HG03060 (cell line): ENCODE data around the gene NKAIN2.
A peak's percentile ranks its signal among the peaks of the same experiment; 100 is the strongest.
"Not testable (repeated sequence)": the region's sequence is repeated elsewhere in the genome, so short reads cannot be mapped to it uniquely, and the experiment has no call there.

ENCODE experiments used
- ATAC-seq: cut with Tn5 transposase; IDR thresholded peaks from one replicate; pipeline ENCODE4 v1.9.1; 2021; ENCODE audit warnings: low read depth, moderate number of reproducible peaks; ENCODE audit not compliant: unreplicated experiment

The NKAIN2 gene

DNA sequence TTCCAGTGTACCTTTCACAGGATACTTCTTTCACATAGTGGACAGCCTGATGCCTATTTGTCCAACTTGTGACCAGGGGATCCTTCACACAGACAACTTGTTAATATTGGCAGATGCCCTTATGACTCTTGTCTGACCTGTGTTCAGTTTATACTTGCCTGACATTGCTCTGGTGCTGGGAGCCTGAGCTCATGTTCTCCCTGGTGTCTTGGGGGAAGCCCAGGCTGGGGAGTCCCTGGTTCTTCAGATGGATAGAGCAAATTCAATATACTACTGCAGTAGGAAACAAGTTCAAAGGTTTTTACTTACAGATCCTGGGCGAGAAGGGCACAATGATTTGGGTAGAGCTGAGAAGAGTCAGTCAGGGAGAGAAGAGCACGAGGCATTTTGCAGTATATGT is 76.1 kb downstream of the NKAIN2 start:
- ATAC-seq, result no peak

- ATAC-seq, result no peak
Observed at GRCh38 chr6:123888771-123889513, 85.3 kb downstream of the NKAIN2 start.

- no peak for ATAC-seq
Observed at GRCh38 chr6:123895346-123895745, 91.7 kb downstream of the NKAIN2 start.

DNA sequence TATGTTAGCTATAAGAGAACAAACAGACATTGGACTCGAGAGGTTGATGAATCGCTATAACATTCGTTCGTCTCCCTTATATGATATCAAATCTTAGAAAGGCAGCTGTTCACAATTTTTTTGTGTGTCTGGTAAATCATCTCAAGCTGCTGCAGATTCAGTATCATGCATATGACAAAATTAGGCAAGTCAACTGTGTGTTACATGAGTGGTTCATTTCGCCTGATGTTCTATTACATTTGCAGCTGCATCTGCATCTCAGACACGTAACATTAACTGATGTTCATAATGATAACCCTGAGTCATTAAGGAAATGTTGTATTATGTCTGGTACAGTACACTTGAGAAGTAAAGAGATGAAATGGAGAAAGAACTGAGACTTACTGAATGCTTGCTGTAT is 92.1 kb downstream of the NKAIN2 start:
- ATAC-seq, result no peak

DNA sequence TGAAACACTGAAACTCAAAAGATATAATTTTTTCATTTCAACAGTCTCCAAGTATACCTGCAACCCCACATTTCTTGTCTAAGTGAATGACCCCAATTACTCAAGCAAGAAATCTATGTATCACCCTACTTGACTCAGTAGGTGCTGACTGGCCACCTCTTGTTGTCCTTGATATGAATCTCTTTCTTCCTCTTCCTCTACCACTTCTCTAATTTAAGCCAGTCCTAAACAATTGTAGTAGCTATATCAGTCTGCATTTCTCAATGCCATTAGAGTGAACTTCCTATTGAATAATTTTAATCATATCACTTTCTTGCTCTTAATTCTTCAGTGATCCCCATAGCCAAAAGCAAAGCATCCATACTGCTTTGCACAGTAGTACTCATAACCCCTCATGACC is 93.2 kb downstream of the NKAIN2 start:
- no peak for ATAC-seq

GRCh38 chr6:123897965-123898364 is 94.3 kb downstream of the NKAIN2 start:
- ATAC-seq, result no peak

- ATAC-seq, result no peak
Observed at GRCh38 chr6:123898665-123899064, 95.0 kb downstream of the NKAIN2 start.

- no peak for ATAC-seq
Observed at GRCh38 chr6:123899745-123900144, 96.1 kb downstream of the NKAIN2 start.

GRCh38 chr6:123901436-123901835 is 97.8 kb downstream of the NKAIN2 start:
- ATAC-seq, result no peak

- ATAC-seq, result no peak
Observed at GRCh38 chr6:123902738-123903313, 99.2 kb downstream of the NKAIN2 start.

- ATAC-seq, result no peak
Observed at GRCh38 chr6:123904228-123904627, 100.6 kb downstream of the NKAIN2 start.

DNA sequence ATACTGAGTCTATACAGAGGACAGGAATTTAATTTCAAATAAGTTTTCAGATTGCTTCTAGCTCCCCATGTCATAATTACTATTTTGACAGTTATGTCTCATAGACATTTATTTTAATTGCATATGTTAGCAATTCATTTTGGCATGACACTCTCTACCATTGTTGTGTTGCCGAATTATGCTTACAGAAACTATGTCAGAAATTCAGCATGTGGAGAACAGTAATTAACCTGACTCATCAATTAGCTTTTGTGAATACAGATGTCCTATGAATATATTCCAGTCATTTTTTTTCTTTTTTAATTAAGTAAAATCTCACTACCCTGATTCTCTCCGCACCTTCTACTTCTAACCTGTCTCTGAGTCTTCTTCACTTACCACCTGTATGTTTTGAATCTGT is 105.1 kb downstream of the NKAIN2 start:
- no peak for ATAC-seq

GRCh38 chr6:123909989-123910388 is 106.3 kb downstream of the NKAIN2 start:
- ATAC-seq, result no peak

DNA sequence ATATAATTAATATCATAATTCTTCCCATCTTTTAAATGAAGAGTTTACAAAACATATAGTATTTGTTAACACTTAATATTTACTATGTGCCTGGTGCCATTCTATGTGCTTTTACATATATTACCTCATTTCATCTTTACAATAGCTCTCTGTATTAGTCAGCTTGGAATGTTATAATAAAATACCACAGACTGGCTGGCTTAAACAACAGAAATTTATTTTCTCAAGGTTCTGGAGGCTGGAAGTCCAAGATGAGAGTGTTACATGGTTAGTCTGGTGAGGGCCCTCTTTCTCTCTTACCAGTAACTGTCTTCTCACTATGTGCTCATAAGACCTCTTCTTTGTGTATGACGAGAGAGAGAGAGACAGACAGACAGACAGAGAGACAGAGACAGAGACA is 110.2 kb downstream of the NKAIN2 start:
- no peak for ATAC-seq

GRCh38 chr6:123923379-123923778 is 119.7 kb downstream of the NKAIN2 start:
- ATAC-seq, result not testable (repeated sequence)

- ATAC-seq, result peak; percentile 99
Observed at GRCh38 chr6:123925350-123925749, 121.7 kb downstream of the NKAIN2 start.

DNA sequence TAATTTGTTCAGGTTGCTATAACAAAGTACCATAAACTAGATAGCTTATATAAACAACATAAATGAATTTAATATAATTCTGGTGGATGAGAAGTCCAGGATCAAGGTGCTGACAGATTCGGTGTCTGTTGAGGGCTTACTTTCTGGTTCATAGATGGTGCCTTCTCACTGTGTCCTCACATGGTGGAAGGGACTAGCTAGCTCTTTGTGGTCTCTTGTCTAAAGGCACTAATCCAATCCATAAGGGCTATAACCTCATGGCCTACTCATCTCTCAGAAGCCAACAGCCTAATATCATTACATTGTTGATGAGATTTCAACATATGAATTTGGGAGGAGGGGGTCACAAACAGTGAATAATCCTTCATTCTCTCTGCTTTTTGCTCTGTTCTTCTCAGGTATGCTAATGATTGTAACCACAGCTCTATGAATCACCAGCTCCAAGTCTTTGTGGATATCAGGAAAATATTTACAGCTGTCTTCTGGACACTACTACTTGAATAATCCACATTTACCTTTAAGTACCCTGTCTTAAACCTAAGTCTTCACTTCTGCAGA is 122.3 kb downstream of the NKAIN2 start:
- ATAC-seq, result no peak

GRCh38 chr6:123928529-123928928 is 124.9 kb downstream of the NKAIN2 start:
- ATAC-seq, result no peak

GRCh38 chr6:123931928-123932327 is 128.3 kb downstream of the NKAIN2 start:
- no peak for ATAC-seq

DNA sequence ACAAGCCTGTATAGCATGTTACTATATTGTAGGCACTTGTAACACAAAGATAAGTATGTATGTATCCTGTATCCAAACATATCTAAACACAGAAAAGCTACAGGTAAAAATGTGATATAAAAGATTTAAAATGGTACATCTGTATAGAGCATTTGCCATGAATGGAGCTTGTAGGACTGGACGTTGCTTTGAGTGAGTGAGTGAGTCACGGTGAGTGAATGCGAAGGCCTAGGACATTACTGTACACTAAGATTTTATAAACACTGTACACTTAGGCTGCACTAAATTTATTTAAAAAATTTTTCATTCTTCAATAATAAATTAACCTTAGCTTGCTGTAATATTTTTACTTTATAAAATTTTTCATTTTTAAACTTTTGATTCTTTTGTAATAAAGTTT is 136.9 kb downstream of the NKAIN2 start:
- ATAC-seq, result no peak

GRCh38 chr6:123941855-123942254 is 138.2 kb downstream of the NKAIN2 start:
- no peak for ATAC-seq

GRCh38 chr6:123945386-123945785 is 141.7 kb downstream of the NKAIN2 start:
- no peak for ATAC-seq
